ENCODE data around the gene CCDC70.
"Not testable (repeated sequence)": the region's sequence is repeated elsewhere in the genome, so short reads cannot be mapped to it uniquely, and the experiment has no call there.

Gene CCDC70

DNA sequence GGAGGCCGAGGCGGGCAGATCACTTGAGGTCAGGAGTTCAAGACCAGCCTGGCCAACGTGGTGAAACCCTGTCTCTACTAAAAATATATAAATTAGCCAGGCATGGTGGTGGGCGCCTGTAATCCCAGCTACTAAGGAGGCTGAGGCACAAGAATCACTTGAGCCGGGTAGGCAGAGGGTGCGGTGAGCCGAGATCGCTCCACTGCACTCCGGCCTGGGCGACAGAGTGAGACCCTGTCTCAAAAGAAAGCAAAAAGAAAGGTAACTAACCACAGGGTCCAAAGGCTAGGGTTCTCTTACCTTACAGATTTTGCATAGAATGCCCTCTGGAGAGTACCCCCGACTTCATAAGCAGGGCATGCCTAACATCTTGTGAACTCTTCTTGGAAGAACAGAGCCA is 37.1 kb upstream of the CCDC70 start:
- H3K36me3 Mint-ChIP-seq, H3K27me3 Mint-ChIP-seq, H3K9me3 Mint-ChIP-seq: not testable (repeated sequence)
- Mint-ChIP-seq H3K4me1 (peaks cover 94% of the 10 kb centered on the region), H3K4me3 (peak overlapping the region; percentile 89), H3K27ac (peak overlapping the region; percentile 99)

DNA sequence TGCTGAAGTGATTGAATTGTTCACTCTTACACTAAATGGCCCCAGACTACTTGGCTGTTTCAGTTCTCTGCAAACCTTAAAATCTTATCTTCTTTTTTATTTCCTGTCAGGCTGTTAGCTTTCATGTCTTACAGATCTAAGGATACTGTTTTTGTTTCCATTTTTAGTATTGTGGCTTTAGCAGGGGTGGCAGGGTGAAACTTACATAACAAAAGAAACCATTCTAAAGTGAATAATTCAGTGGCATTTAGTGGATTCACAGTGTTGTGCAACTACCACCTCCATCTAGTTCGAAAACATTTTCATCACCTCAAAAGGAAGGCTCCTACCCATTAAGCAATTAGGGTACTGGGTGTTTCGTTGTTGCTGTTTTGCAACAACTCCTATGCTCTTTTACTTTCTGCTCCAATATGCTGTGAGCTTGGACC is 36.6 kb upstream of the CCDC70 start:
- H3K4me3 Mint-ChIP-seq = peak overlapping the region; percentile 89
- H3K9me3 Mint-ChIP-seq = no peaks in the 10 kb centered on the region
- H3K27me3 Mint-ChIP-seq = no peaks in the 10 kb centered on the region
- no peaks in the 10 kb centered on the region for H3K36me3 Mint-ChIP-seq
- peaks cover 94% of the 10 kb centered on the region for H3K4me1 Mint-ChIP-seq
- peak overlapping the region; percentile 99 for H3K27ac Mint-ChIP-seq

DNA sequence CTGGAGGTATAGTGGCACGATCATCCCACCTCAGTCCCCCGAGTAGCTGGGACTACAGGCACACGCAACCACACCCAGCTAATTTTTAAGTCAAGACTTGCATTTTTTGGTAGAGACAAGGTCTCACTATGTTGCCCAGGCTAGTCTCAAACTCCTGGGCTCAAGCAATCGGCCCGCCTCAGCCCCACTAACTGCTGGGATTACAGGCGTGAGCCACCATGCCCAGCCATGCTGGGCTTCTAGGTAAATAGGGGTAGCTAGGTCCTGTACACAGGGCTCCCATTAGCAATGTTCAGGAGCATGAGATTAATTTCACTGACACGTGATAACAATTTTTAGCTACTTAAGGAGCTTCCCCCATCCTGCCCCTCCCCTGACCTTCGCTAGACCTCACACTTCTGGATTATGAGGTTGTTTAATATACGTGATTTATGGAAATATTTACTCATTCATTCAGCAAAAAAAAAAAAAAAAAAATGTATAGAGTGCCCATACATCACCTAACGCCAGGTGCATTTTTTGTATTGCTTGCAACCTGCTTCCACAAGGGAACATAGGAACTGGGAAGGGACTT is 36.0 kb upstream of the CCDC70 start:
- peak overlapping the region; percentile 89 for H3K4me3 Mint-ChIP-seq
- H3K27me3 Mint-ChIP-seq = no peaks in the 10 kb centered on the region
- H3K27ac Mint-ChIP-seq = peak overlapping the region; percentile 99
- H3K36me3 Mint-ChIP-seq = no peaks in the 10 kb centered on the region
- no peaks in the 10 kb centered on the region for H3K9me3 Mint-ChIP-seq
- H3K4me1 Mint-ChIP-seq = peaks cover 94% of the 10 kb centered on the region

DNA sequence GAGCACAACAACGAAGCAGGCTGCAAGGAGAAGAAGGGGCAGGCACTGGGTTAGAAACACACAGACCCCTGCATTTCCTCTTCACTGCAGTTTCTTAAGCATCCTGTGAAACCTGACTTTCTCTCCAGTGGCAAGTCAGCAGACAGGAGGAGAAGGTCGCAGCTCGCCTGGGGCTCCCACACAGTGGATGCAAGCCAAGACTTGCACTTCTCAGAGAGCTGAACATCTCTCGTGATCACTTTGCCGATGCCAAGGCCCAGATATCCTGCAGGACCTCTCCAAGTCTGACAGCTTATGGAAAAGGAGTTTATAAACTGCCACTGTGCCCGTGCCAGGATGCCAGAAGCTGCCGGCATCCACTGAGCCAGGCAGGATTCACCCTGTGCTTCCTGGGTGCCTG is 35.2 kb upstream of the CCDC70 start:
- no peaks in the 10 kb centered on the region for H3K9me3 Mint-ChIP-seq
- no peaks in the 10 kb centered on the region for H3K36me3 Mint-ChIP-seq
- H3K27ac Mint-ChIP-seq = peak overlapping the region; percentile 99
- H3K4me1 Mint-ChIP-seq = peaks cover 88% of the 10 kb centered on the region
- no peaks in the 10 kb centered on the region for H3K27me3 Mint-ChIP-seq
- peak overlapping the region; percentile 89 for H3K4me3 Mint-ChIP-seq

DNA sequence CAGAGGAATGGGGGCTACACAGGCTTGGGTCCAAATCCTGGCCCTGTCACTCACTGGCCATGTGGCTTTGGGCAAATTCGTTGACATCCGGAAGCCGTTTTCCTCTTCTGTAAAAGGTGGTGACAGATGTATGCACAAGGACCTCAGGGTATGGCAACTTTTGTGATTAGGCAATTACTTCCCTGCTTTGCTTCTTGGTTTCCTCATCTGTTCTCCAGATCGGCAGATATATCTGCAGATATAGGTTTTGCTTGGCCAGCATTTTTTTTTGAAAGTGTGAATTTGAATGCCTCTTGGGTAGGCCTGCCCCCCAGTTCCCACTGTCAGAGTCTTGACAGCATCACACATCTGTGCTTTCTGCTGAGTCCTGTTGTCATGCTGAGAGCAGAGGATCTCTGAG is 34.5 kb upstream of the CCDC70 start:
- H3K9me3 Mint-ChIP-seq = no peaks in the 10 kb centered on the region
- H3K27ac Mint-ChIP-seq = peak overlapping the region; percentile 99
- H3K4me3 Mint-ChIP-seq = peak overlapping the region; percentile 89
- peaks cover 89% of the 10 kb centered on the region for H3K4me1 Mint-ChIP-seq
- H3K27me3 Mint-ChIP-seq = no peaks in the 10 kb centered on the region
- H3K36me3 Mint-ChIP-seq = no peaks in the 10 kb centered on the region

DNA sequence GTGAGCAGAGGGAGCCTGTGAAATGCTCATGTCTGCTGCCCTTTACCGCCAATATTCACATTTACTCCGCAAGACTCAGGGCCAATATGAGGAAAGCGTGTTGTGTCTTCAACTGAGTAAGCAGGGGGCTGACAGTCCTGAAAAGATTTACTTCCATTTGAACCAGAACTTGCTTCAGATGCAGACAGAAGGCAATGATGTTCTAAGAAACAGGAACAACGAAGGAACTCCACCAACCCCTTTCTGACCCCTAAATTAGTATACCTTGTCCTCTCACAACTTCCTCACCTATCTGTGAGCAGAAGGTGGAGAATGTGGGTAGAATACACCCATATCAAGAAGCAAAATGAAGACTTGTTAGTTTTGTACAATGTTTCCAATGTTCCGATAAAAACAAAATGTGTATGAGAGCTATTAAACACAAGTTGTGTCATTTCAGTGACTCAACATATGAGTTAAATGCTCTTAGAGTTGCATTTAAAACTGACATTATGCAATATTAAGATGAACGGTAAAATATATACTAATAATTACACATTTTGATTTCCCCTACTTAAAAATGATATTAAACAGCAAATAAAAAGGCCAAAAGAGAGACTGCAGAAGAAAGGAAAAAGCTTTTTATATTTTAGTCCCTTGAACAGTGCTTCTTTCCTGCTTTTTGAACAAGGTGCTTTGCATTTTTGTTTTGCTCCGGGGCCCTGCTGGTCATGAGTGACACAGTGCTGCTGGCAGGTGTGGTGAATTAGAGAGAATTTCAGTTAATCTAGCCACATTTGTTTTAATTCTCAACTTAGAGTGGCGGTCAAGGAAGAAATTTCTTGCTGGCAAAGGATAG is 32.8 kb upstream of the CCDC70 start:
- H3K4me1 Mint-ChIP-seq = peaks cover 81% of the 10 kb centered on the region
- H3K27ac Mint-ChIP-seq = peak overlapping the region; percentile 72
- no peak overlapping the region for H3K4me3 Mint-ChIP-seq

DNA sequence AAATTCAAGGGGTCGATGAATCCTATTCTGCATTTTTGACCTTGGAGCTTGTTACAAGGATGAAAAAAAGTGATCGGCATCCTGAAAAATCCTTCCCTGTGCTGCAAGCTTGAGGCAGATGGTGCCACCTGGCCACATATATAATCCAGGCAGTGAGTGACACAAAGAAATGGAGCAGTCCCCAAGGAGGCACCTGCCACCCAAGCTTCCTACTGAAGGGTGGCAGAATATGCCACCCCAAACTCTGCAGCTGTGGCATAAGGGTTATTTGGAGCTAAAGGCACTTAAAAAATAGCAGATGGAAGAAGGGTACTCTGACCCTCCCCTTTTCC is 32.2 kb upstream of the CCDC70 start:
- no peak overlapping the region for H3K4me3 Mint-ChIP-seq
- no peaks in the 10 kb centered on the region for H3K36me3 Mint-ChIP-seq
- H3K4me1 Mint-ChIP-seq = peaks cover 76% of the 10 kb centered on the region
- no peaks in the 10 kb centered on the region for H3K27me3 Mint-ChIP-seq
- H3K9me3 Mint-ChIP-seq = no peaks in the 10 kb centered on the region
- H3K27ac Mint-ChIP-seq = peak overlapping the region; percentile 72

More for the DNA sequence above, 32.8 kb upstream of the CCDC70 start:
- H3K9me3 Mint-ChIP-seq = no peaks in the 10 kb centered on the region
- no peaks in the 10 kb centered on the region for H3K36me3 Mint-ChIP-seq
- no peaks in the 10 kb centered on the region for H3K27me3 Mint-ChIP-seq

DNA sequence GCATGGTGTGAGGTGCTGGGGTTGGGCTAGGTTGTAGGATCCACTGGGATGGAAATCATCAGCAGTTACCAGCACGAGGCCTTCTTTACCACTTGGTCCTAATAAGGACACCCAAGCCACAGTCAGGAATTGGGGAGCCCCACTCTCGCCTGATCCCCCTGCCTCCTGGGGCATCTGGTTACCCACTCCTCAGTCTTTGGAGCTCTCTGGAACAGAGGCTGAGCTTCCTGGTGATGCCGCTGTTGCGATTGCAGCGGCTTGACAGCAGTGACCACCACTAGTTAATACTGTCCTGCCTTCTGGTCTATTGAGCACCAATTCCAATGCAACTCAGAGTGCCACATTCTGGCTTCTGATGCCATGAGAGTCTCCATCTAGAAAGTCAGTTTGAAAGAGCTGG is 30.2 kb upstream of the CCDC70 start:
- H3K4me1 Mint-ChIP-seq = peaks cover 59% of the 10 kb centered on the region
- no peaks in the 10 kb centered on the region for H3K36me3 Mint-ChIP-seq
- no peak overlapping the region for H3K4me3 Mint-ChIP-seq
- H3K9me3 Mint-ChIP-seq = no peaks in the 10 kb centered on the region
- H3K27me3 Mint-ChIP-seq = no peaks in the 10 kb centered on the region
- H3K27ac Mint-ChIP-seq = no peak overlapping the region

DNA sequence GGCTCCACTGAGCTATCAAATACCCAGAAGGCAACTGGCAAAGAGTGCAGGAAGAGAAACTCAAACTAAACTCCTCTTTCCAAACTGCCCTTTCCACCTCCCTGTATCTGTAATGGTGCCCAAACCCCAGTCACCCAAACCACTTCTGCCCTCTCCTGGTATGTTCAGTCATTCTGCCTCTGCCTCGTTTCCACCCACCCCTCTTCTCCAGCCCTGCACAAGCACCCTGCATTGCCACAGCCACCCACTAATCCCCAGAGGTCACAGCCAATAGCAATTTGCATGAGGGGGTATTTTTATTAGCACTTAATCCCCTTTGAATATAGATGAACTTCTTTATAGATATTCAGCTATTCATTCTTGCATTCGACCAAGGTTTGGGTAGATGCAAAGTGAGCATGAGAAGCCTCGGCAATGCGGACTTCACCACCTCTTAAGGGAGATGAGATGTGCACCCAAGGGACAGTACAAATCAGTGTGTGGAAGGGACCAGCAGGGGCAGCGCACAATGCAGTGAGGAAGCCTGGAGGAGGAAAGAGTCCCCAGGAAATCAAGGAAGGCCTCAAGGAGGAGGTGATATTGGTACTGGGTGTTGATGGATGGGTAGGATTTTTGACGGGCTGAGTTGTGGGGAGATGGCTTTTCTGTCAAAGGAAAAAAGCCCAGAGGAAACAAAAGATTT is 29.2 kb upstream of the CCDC70 start:
- peak overlapping the region; percentile 43 for H3K27ac Mint-ChIP-seq
- no peaks in the 10 kb centered on the region for H3K27me3 Mint-ChIP-seq
- H3K9me3 Mint-ChIP-seq = no peaks in the 10 kb centered on the region
- H3K4me1 Mint-ChIP-seq = peaks cover 48% of the 10 kb centered on the region
- H3K4me3 Mint-ChIP-seq = no peak overlapping the region
- H3K36me3 Mint-ChIP-seq = no peaks in the 10 kb centered on the region

DNA sequence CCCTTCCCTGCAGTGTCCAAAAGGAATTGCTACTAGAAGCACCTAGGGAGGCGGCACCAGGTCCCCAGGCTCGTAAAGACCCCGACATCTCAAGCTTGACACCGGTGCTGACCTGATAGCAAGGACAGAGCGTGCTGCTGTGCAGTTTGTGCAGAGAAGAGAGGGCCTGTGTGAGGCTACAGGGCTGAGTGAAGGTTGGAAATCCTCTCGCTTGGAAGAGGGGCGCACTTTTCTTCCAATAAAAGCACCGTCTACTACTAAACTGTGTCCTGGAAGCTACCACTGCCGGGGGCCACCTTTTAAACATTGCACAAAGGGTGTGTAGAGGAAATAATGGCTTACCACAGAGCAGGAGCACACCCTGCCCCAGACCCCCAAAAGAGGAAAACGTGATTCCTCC is 27.8 kb upstream of the CCDC70 start:
- no peaks in the 10 kb centered on the region for H3K36me3 Mint-ChIP-seq
- no peaks in the 10 kb centered on the region for H3K9me3 Mint-ChIP-seq
- peaks cover 34% of the 10 kb centered on the region for H3K4me1 Mint-ChIP-seq
- no peak overlapping the region for H3K27ac Mint-ChIP-seq
- H3K4me3 Mint-ChIP-seq = no peak overlapping the region
- H3K27me3 Mint-ChIP-seq = no peaks in the 10 kb centered on the region

DNA sequence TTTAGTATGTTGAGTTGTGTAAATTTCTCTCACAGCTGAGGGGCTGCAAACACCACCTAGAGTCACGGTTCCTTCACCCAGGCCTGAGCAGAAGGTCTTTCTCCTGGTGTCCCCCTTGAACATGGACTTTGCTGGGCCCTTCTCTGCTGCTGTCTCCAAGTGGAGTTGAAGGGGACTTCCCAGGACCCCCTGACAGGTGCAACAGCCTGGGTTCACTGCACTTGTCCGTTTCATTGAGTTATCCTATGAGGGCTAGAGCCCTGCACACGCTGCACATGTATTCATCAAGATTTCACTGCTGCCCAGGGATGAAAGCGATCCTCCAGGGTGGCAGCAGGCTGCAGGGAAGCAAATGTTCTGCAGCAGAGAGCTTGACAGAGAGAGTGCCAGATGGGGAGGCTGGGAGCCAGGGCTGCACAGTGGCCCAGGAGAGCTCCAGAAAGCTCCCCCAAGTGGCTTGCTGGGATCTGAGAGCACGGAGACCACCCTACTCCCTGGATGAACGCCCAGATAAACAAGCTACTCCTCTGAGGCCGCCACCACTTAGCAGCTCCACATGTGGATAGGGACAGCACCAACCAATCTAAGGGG is 27.1 kb upstream of the CCDC70 start:
- Mint-ChIP-seq H3K4me1 (peaks cover 27% of the 10 kb centered on the region), H3K27ac (no peak overlapping the region), H3K36me3 (no peaks in the 10 kb centered on the region), H3K4me3 (no peak overlapping the region), H3K27me3 (no peaks in the 10 kb centered on the region), H3K9me3 (no peaks in the 10 kb centered on the region)

DNA sequence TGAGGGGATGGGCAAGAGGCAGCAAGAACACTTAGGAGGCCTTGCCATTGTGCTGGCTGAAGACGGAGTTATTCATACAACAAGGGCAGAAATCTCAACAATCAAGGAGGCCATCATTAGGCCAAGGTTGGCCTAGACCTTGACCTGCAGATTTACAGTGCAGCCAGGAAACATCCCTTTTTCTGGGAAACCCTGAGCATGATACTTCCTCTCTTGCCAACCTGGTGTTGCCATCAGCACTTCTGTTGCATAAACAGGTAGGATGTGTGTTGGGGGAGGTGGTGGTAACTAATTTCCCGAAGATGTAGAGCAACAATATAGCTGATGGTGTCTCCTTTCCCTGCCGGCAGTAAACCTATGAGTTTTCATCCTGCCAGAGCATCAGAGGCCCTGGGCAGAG is 24.8 kb upstream of the CCDC70 start:
- Mint-ChIP-seq H3K27me3 (no peaks in the 10 kb centered on the region), H3K27ac (no peak overlapping the region), H3K36me3 (no peaks in the 10 kb centered on the region), H3K4me1 (peaks cover 10% of the 10 kb centered on the region), H3K9me3 (no peaks in the 10 kb centered on the region), H3K4me3 (no peak overlapping the region)

DNA sequence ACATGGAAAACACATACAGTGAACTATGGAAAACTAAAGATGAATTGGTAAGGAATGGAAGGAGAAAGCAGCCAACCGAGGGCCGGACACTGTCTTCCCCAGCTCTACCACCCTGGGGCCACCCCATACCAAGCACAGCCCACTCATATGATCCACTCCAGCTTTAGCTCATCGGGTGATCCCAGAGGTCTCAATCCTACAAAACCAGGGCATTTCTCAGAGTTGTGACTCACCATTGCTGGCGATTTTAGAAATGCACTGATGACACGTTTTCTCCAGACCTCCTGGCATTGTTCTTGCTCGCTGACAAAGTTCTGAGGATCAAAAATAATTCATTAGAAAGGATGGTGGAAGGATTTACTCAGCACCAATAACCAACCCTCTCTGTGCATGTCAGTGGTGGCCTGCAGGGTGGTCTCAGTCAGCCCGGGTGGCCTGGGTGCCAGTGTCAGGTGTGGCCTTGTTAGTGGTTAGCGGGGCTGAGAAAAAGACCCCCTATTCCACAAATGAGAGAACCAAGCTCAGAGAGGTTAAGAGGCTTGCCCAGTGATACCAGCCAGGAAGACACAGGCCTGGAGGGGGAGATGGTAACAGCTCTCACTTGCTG is 23.4 kb upstream of the CCDC70 start:
- no peaks in the 10 kb centered on the region for H3K27me3 Mint-ChIP-seq
- H3K4me3 Mint-ChIP-seq = no peak overlapping the region
- H3K4me1 Mint-ChIP-seq = no peaks in the 10 kb centered on the region
- no peaks in the 10 kb centered on the region for H3K9me3 Mint-ChIP-seq
- no peak overlapping the region for H3K27ac Mint-ChIP-seq
- no peaks in the 10 kb centered on the region for H3K36me3 Mint-ChIP-seq

DNA sequence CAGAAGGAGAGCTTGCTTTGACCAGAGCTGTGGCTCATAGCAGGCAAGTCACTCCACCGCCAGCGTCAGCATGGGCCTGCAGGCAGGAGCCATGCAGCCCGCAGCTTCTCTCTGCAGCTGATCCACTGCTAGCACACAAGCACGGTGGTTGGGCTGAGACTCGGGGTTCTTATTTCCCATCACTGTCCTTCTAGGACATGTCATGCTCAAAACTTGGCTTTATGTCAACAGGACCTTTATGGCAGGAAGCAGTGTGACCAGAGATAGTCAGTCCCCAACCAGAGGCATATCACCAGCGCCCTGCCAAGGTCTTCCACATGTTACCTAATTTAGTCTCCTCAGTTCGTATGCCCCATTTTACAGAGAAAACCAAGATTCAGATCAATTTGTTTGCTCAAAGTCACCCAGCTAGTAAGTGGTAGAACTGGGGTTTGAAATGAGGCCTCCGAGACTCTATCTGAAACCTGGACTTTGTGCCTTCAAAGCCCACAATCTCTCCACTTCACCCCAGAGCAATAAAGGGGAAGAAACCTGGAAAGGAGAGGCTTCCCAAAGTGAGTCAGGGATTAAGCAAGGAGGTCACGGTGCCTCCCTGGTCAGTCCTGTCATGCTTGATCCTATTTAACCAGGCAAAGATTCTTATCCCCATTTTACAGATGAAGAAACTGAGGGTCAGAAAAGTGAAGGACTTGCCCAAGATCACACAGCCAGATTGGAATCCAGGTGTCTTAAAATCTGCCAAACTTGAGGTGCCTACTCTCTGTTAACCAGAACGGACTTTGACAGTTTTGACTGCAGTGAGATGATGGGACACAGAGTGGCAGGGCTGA is 21.8 kb upstream of the CCDC70 start:
- H3K9me3 Mint-ChIP-seq = no peaks in the 10 kb centered on the region
- H3K27ac Mint-ChIP-seq = no peak overlapping the region
- no peaks in the 10 kb centered on the region for H3K36me3 Mint-ChIP-seq
- H3K27me3 Mint-ChIP-seq = no peaks in the 10 kb centered on the region
- no peak overlapping the region for H3K4me3 Mint-ChIP-seq
- H3K4me1 Mint-ChIP-seq = peaks cover 3% of the 10 kb centered on the region

DNA sequence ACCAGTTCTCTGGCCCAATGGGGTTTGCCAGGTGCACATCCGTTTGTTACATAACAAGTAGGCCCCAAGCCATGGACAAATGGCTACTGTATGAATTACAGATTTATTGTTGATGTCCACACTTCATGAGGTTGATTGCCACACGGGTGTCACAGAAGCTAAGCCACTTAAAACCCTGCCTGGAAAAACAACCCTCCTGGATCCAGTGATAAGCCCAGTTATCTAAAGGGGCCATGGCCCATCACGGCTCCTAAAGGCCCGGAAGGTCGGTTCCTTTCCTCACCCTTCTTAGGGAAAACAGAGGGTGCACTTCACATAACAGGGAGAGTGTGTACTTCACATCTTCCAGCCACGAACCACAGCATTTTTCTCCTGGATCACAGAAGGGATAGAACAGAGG is 20.9 kb upstream of the CCDC70 start:
- peaks cover 7% of the 10 kb centered on the region for H3K4me1 Mint-ChIP-seq
- no peak overlapping the region for H3K4me3 Mint-ChIP-seq
- H3K27ac Mint-ChIP-seq = no peak overlapping the region
- H3K27me3 Mint-ChIP-seq = no peaks in the 10 kb centered on the region
- H3K9me3 Mint-ChIP-seq = no peaks in the 10 kb centered on the region
- H3K36me3 Mint-ChIP-seq = no peaks in the 10 kb centered on the region

All from activated naive CD4-positive, alpha-beta T cell treated with anti-CD3 and anti-CD28 coated beads, Interleukin-2, amount 50 U/mL, for 24 hours (primary cell).